ENCODE results near the gene KLHL22.

KLHL22 gene

DNA sequence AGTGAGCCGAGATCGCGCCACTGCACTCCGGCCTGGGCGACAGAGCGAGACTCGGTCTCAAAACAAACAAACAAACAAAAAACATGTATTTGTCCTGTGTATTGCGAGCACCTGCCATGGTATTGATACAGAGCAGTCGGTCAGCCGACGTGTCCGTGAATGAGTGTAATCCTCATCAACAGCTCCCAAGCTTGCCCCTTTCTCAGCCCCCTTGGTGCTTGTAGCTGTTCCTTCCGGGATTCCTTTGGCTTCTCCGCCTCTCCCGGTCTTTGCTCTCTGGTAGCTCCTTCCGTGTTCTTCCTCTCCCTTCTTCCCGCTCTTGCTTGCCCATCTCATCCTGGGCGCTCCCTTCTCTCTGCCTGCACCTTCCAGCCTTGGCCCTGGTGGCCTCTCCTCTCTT, 90.7 kb downstream of the KLHL22 start:
- H3K27ac ChIP-seq = no peak overlapping the region
- TF ChIP-seq ZFX (IDR thresholded peaks at IDR 0.05; ENCODE audit: borderline replicate concordance) = no peak
- TF ChIP-seq, protein P1, sequence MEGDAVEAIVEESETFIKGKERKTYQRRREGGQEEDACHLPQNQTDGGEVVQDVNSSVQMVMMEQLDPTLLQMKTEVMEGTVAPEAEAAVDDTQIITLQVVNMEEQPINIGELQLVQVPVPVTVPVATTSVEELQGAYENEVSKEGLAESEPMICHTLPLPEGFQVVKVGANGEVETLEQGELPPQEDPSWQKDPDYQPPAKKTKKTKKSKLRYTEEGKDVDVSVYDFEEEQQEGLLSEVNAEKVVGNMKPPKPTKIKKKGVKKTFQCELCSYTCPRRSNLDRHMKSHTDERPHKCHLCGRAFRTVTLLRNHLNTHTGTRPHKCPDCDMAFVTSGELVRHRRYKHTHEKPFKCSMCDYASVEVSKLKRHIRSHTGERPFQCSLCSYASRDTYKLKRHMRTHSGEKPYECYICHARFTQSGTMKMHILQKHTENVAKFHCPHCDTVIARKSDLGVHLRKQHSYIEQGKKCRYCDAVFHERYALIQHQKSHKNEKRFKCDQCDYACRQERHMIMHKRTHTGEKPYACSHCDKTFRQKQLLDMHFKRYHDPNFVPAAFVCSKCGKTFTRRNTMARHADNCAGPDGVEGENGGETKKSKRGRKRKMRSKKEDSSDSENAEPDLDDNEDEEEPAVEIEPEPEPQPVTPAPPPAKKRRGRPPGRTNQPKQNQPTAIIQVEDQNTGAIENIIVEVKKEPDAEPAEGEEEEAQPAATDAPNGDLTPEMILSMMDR (IDR thresholded peaks at IDR 0.05) = no peak

DNA sequence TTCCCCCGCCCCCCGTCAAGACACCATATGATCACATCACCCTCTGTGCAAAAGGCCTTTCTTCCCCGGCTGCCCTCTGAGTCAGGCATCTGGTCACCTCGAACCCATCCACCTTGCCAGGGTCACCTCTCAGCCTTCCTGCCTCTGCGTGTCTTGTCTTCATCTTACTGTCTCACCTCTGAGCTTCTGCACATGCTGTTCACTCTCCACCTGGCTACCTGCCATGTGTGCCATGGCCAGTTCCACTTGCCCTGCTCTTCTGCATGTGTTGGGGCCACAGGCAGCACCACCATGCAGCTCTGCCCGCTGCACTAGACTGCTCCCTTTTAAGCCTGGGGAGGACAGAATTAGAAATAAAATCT, 91.8 kb downstream of the KLHL22 start:
- TF ChIP-seq ZFX (IDR thresholded peaks at IDR 0.05; ENCODE audit: borderline replicate concordance) = no peak
- TF ChIP-seq, protein P1 (IDR thresholded peaks at IDR 0.05) = no peak
- H3K27ac ChIP-seq = no peak overlapping the region

DNA sequence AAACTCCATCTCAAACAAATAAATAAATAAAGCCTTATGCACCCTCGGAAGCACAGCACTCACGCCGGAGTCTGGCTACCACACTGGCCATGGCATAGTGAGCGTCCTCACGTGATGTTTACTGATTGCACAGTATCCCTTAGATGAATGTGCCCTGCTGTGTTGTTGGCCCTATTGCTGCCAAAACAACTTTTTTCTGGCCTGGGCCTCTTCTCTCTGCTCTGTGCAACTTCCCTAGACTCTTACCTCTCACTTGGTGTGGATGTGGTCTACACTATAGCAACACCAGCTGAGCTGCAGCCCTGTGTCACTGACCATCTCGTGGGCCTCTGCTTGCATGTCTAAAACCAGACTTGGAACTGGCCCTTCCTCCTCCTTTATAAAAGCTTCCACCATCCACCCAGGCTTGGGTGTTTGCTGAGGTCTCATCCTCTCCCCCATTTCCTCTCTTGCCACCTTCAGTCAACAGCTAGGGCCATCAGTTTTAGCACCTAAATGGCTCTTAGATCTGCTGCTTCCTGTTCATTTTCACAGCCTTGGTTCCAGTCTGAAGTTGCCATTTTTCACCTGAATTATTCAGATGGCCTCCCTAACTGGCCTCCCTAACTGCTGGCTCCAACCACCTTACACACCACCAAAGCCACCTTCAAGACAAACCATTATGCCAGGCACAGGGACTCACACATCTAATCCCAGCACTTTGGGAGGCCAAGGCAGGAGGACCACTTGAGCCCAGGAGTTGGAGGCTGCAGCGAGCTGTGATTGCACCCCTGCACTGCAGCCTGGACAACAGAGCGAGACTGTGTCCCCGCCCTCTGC, 92.4 kb downstream of the KLHL22 start:
- no peak overlapping the region for H3K27ac ChIP-seq
- no peak for TF ChIP-seq ZFX (IDR thresholded peaks at IDR 0.05; ENCODE audit: borderline replicate concordance)
- TF ChIP-seq, protein P1 (IDR thresholded peaks at IDR 0.05) = no peak

DNA sequence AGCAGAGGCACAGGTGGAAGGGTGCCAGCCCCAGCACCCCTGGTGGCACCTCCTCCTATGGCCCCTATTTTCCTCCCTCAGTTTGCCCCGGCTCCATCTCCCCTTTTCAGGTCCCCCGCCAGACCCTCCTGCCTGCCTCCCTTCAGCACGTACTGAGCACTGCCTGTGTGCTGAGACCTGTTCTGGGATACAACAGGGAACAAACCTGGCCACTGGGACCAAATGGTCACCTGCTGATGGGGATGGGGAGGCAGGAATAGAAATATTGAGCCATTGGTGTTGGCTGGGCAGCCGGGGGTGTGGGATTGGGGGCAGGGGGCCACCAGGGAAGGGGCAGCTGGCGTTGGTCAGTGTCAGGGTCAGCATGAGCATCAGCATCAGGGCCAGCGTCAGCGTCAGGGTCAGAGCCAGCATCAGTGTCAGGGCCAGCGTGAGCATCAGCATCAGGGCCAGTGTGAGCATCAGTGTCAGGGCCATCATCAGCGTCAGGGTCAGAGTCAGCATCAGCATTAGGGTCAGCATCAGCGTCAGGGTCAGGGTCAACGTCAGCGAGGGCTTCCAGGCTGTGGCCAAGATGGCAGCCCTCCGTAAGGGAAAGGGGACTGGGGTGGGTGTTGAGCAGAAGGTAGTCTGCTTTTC, 94.1 kb downstream of the KLHL22 start:
- TF ChIP-seq, protein P1 (IDR thresholded peaks at IDR 0.05) = no peak
- no peak for TF ChIP-seq ZFX (IDR thresholded peaks at IDR 0.05; ENCODE audit: borderline replicate concordance)
- H3K27ac ChIP-seq = no peak overlapping the region

DNA sequence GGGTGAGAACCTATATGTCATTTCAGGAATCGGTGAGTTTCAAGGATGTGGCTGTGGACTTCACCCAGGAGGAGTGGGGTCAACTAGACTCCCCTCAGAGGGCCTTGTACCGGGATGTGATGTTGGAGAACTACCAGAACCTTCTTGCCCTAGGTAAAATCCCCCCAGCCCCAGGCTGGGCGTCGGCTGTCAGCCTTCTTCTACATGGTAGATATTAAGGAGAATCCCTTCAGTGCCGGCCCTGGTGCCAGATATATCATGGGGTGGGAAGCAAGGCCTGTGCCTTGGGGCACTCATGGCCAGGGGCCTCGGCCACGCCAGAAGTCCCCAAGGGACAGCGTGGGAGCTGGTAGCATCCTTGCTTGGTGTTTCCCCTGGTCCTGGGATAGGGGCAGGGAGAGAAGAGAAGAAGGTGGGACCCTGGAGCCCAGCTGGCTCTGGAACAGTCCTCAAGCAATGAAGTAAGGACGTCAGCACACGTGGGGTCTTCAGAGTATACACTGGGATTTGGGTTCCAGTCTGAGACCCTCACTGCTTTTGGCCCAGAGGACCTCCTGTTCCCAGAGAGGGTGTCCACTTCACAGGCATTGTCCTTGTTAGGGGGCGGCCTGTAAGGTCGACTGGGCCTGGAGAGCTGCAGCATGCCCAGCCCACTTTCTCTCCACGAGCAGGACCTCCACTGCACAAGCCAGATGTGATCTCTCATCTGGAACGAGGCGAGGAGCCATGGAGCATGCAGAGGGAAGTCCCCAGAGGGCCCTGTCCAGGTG, 94.8 kb downstream of the KLHL22 start:
- no peak overlapping the region for H3K27ac ChIP-seq
- TF ChIP-seq, protein P1 (IDR thresholded peaks at IDR 0.05) = no peak
- TF ChIP-seq ZFX (IDR thresholded peaks at IDR 0.05; ENCODE audit: borderline replicate concordance) = no peak

DNA sequence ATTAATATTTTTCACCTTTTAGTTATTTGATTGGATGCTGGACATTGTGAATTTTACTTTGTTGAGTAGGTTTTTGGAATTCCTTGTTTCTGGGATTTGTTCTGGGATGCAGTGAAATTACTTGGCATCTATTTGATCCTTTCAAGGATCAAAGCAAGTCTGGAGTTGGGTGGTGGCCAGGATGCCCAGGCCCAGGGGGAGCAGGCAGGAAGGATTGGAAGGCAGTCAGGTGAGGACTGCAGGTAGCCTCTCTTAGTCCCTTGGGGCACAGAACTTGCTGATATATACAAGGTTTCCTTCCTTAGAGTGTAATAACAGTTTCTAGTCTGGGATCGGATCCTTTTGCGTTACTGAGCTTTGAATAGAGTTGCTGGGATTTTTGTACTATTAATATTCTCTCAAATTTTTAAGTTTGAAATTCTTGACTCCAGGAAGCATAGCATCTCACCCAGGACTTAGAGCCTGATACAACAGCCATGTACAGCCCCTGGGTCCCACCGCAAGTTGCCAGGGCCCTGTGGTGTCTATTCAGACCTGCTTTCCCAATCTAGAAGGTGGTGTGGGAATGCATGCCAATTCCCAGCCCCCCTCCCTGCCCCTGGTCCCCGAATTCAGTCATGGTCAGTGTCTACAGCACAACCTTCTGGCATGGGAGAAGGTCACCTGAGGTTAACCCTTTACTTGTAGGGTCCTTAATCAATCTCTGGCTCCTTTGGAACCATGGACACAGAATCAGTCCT, 95.6 kb downstream of the KLHL22 start:
- TF ChIP-seq, protein P1 (IDR thresholded peaks at IDR 0.05) = no peak
- TF ChIP-seq ZFX (IDR thresholded peaks at IDR 0.05; ENCODE audit: borderline replicate concordance) = no peak
- H3K27ac ChIP-seq = no peak overlapping the region
